Smooth muscle cell (in vitro differentiated cells): ENCODE results near the gene MTMR11. TPM values are rescaled to one million over a fixed set of nuclear protein-coding genes. Genes with fewer than 3 reads are reported as not detected.

Experiments
- DNase-seq: peaks from one replicate; lab custom pipeline; 2025; ENCODE audit not compliant: unreplicated experiment; lab: John Stamatoyannopoulos, UW
- H2AFZ ChIP-seq: fragments of 200-600 bp; sonication (generic); 2 replicates; pipeline ENCODE4 v1.6.0; 2016; ENCODE audit warnings: antibody characterized with exemption, low read depth, mild to moderate bottlenecking
- H3F3A ChIP-seq: fragments of 200-600 bp; sonication (generic); 2 replicates; pipeline ENCODE4 v1.6.0; 2017; ENCODE audit warnings: antibody characterized with exemption, low read depth
- H3K27ac ChIP-seq: fragments of 200-600 bp; sonication (generic); 2 replicates; pipeline ENCODE4 v1.5.1; 2016; ENCODE audit warnings: low read depth, mild to moderate bottlenecking
- H3K27me3 ChIP-seq: fragments of 200-600 bp; sonication (generic); 2 replicates; pipeline ENCODE4 v1.6.1; 2016; ENCODE audit warnings: low read depth, mild to moderate bottlenecking
- H3K36me3 ChIP-seq: fragments of 200-600 bp; sonication (generic); 2 replicates; pipeline ENCODE4 v1.5.1; 2016; ENCODE audit warnings: low read depth
- H3K4me1 ChIP-seq: fragments of 200-600 bp; sonication (generic); 2 replicates; pipeline ENCODE4 v1.5.1; 2016; ENCODE audit warnings: low read depth
- H3K4me2 ChIP-seq: fragments of 200-600 bp; sonication (generic); 2 replicates; pipeline ENCODE4 v1.6.0; 2016; ENCODE audit warnings: mild to moderate bottlenecking
- H3K4me3 ChIP-seq: fragments of 200-600 bp; sonication (generic); 2 replicates; pipeline ENCODE4 v1.5.1; 2016; ENCODE audit warnings: mild to moderate bottlenecking
- H3K79me2 ChIP-seq: fragments of 200-600 bp; sonication (generic); 2 replicates; pipeline ENCODE4 v1.6.0; 2016; ENCODE audit warnings: low read depth, mild to moderate bottlenecking
- H3K9ac ChIP-seq: fragments of 200-600 bp; sonication (generic); 2 replicates; pipeline ENCODE4 v1.6.0; 2016; ENCODE audit warnings: low read depth
- H3K9me3 ChIP-seq: fragments of 200-600 bp; sonication (generic); replicated peaks from 2 replicates; pipeline ENCODE4 v1.5.1; 2016; ENCODE audit warnings: low read depth
- H4K20me1 ChIP-seq: fragments of 200-600 bp; sonication (generic); 2 replicates; pipeline ENCODE4 v1.6.0; 2016; ENCODE audit warnings: low read depth
- WGBS: methylation state at CpG from one replicate; pipeline ENCODE4 v1.1.7; 2016; ENCODE audit warnings: low lambda C conversion rate; 5-methylcytosine and 5-hydroxymethylcytosine counted together
- polyA plus RNA-seq: library from polyadenylated mRNA; unstranded; fragments of >200 nt; fragmentation: Nextera tagmentation; extraction: Ambion mirVana; gene quantifications from 2 replicates; pipeline ENCODE4 v1.2.1, GENCODE V29; 2016
- total RNA-seq: library from RNA; depleted of rRNA; stranded (reverse); fragments of >200 nt; gene quantifications from 2 replicates; pipeline ENCODE4 v1.2.3, GENCODE V29; 2014
- TF ChIP-seq, protein P1 (sequence below): fragments of 200-600 bp; sonication (generic); IDR thresholded peaks from 2 replicates; pipeline ENCODE4 v1.5.1; 2017; ENCODE audit warnings: borderline replicate concordance, mild to moderate bottlenecking, antibody characterized with exemption; ENCODE audit not compliant: insufficient read depth, poor library complexity, severe bottlenecking

Gene MTMR11
- total and polyA plus RNA-seq, 2 experiments from 2014 or later, result 17.2 to 19.4 TPM

DNA sequence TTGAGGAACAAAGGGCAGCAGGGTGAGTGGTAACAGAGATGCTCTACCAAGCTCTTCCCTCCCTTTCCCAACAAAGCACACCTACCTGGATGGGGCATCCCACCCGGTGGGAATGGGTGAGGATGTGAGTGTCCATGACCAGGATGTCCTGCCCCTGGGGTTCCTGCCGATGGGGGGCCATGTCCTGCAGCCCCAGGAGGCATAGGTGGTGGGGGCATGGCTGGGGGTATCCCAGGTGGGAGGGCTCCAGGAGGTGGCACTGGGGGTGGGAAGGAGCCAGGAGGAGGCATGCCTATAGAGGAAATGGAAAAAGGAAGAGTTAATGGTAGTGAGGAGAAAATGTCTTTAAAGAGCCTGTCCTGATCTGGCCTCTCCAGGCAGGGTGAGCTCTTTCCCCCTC lies 10.9 kb downstream of the MTMR11 start:
- H3K4me2 ChIP-seq, result peak overlapping the region; percentile 92
- H3K4me1 ChIP-seq, result peaks cover 17% of the 10 kb centered on the region
- no peak for DNase-seq
- peaks cover 14% of the 10 kb centered on the region for H3K36me3 ChIP-seq
- WGBS, result 97% methylated on average over 2 of the region's 2 CpGs
- H3F3A ChIP-seq, result peaks cover 8% of the 10 kb centered on the region
- H3K9me3 ChIP-seq, result no peaks in the 10 kb centered on the region
- TF ChIP-seq, protein P1, sequence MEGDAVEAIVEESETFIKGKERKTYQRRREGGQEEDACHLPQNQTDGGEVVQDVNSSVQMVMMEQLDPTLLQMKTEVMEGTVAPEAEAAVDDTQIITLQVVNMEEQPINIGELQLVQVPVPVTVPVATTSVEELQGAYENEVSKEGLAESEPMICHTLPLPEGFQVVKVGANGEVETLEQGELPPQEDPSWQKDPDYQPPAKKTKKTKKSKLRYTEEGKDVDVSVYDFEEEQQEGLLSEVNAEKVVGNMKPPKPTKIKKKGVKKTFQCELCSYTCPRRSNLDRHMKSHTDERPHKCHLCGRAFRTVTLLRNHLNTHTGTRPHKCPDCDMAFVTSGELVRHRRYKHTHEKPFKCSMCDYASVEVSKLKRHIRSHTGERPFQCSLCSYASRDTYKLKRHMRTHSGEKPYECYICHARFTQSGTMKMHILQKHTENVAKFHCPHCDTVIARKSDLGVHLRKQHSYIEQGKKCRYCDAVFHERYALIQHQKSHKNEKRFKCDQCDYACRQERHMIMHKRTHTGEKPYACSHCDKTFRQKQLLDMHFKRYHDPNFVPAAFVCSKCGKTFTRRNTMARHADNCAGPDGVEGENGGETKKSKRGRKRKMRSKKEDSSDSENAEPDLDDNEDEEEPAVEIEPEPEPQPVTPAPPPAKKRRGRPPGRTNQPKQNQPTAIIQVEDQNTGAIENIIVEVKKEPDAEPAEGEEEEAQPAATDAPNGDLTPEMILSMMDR, result no peak
- no peak overlapping the region for H3K9ac ChIP-seq
- no peaks in the 10 kb centered on the region for H3K27me3 ChIP-seq
- H3K27ac ChIP-seq, result no peak overlapping the region
- peaks cover 26% of the 10 kb centered on the region for H3K79me2 ChIP-seq
- H3K4me3 ChIP-seq, result no peak overlapping the region
- no peak overlapping the region for H2AFZ ChIP-seq
- peaks cover 14% of the 10 kb centered on the region for H4K20me1 ChIP-seq

GRCh38 chr1:149925345-149925744 lies 11.3 kb downstream of the MTMR11 start:
- Histone ChIP-seq H3K9ac (no peak overlapping the region), H3K4me2 (no peak overlapping the region), H3K27me3 (no peaks in the 10 kb centered on the region), H2AFZ (no peak overlapping the region), H3K4me1 (peaks cover 17% of the 10 kb centered on the region), H3K27ac (no peak overlapping the region), H3F3A (peaks cover 8% of the 10 kb centered on the region), H3K36me3 (peaks cover 14% of the 10 kb centered on the region), H3K9me3 (no peaks in the 10 kb centered on the region), H3K4me3 (no peak overlapping the region), H3K79me2 (peaks cover 26% of the 10 kb centered on the region), H4K20me1 (peaks cover 14% of the 10 kb centered on the region)
- WGBS, result 89% methylated on average over 3 of the region's 3 CpGs
- TF ChIP-seq, protein P1, result no peak
- DNase-seq, result no peak

GRCh38 chr1:149923626-149924025 lies 13.1 kb downstream of the MTMR11 start:
- no peaks in the 10 kb centered on the region for H3K9me3 ChIP-seq
- 96% methylated on average over 10 of the region's 10 CpGs for WGBS
- H3K4me2 ChIP-seq, result no peak overlapping the region

GRCh38 chr1:149917571-149918144 lies 19.0 kb downstream of the MTMR11 start, which contains the start of gene SV2A:
Gene SV2A (minus strand): TSS chr1:149917844. CDS start chr1:149913840, 4,004 bp downstream.
- no peaks in the 10 kb centered on the region for H4K20me1 ChIP-seq
- H3K79me2 ChIP-seq, result peaks cover 8% of the 10 kb centered on the region
- TF ChIP-seq, protein P1, result no peak
- no peak within 1 kb of the TSS for H3K27ac ChIP-seq
- peaks cover 12% of the 10 kb centered on the region for H3K4me1 ChIP-seq
- H3K9me3 ChIP-seq, result no peaks in the 10 kb centered on the region
- no peaks in the 10 kb centered on the region for H3K27me3 ChIP-seq
- H2AFZ ChIP-seq, result peak within 1 kb of the TSS; percentile 82
- DNase-seq, result peak; percentile 13
- peak within 1 kb of the TSS; percentile 89 for H3K4me3 ChIP-seq
- no peaks in the 10 kb centered on the region for H3K36me3 ChIP-seq
- no peaks in the 10 kb centered on the region for H3F3A ChIP-seq
- H3K9ac ChIP-seq, result peak within 1 kb of the TSS; percentile 62
- H3K4me2 ChIP-seq, result peak within 1 kb of the TSS; percentile 99
- WGBS, result 1% methylated on average over 22 of the region's 24 CpGs

More at GRCh38 chr1:149923626-149924025, 13.1 kb downstream of the MTMR11 start:
- Histone ChIP-seq H3K27ac (no peak overlapping the region), H2AFZ (no peak overlapping the region), H3K36me3 (peaks cover 14% of the 10 kb centered on the region), H3F3A (peaks cover 3% of the 10 kb centered on the region), H3K27me3 (no peaks in the 10 kb centered on the region), H3K4me1 (peaks cover 12% of the 10 kb centered on the region), H3K9ac (no peak overlapping the region), H3K79me2 (peaks cover 26% of the 10 kb centered on the region), H3K4me3 (no peak overlapping the region), H4K20me1 (peaks cover 14% of the 10 kb centered on the region)
- TF ChIP-seq, protein P1, result no peak
- no peak for DNase-seq
